Activated gamma-delta T cell (primary cell): ENCODE data around the gene MAPKAPK3.

Experiments used
- DNase-seq: peaks from one replicate; lab custom pipeline; 2025; lab: John Stamatoyannopoulos, UW
- total RNA-seq, 2 donors: gene quantifications; one replicate each; lab custom pipeline; 2026; lab: John Stamatoyannopoulos, UW

MAPKAPK3 gene
- total RNA-seq = 57.3 to 63.6 reads per million in 2 donors

- DNase-seq = peak; percentile 36
Measured at GRCh38 chr3:50617096-50617791, at the start of gene MAPKAPK3. TSS of gene MAPKAPK3 (plus strand) at chr3:50617151. CDS start at chr3:50617566, 415 bp downstream.

GRCh38 chr3:50567386-50568167, 49.4 kb upstream of the MAPKAPK3 start, which contains the start of gene C3orf18:
TSS of gene C3orf18 (minus strand) at chr3:50567747. CDS start at chr3:50565699, 2,048 bp downstream.
- DNase-seq = peak; percentile 92

- peak; percentile 71 for DNase-seq
Measured at GRCh38 chr3:50568947-50569749, 47.8 kb upstream of the MAPKAPK3 start, which contains the start of gene HEMK1. TSS of gene HEMK1 (plus strand) at chr3:50569522. CDS start at chr3:50571105, 1,583 bp downstream.

GRCh38 chr3:50570508-50571279, 46.3 kb upstream of the MAPKAPK3 start:
- DNase-seq = no peak

GRCh38 chr3:50571486-50571885, 45.5 kb upstream of the MAPKAPK3 start:
- DNase-seq = no peak

GRCh38 chr3:50572158-50572557, 44.8 kb upstream of the MAPKAPK3 start:
- DNase-seq = no peak

- no peak for DNase-seq
Measured at GRCh38 chr3:50572801-50573371, 44.1 kb upstream of the MAPKAPK3 start.

GRCh38 chr3:50573566-50574443, 43.1 kb upstream of the MAPKAPK3 start:
- DNase-seq = no peak

- DNase-seq = no peak
Measured at GRCh38 chr3:50574444-50574831, 42.5 kb upstream of the MAPKAPK3 start.

GRCh38 chr3:50575372-50575771, 41.6 kb upstream of the MAPKAPK3 start:
- no peak for DNase-seq

- DNase-seq = no peak
Measured at GRCh38 chr3:50577348-50577747, 39.6 kb upstream of the MAPKAPK3 start.

- no peak for DNase-seq
Measured at GRCh38 chr3:50580683-50581458, 36.1 kb upstream of the MAPKAPK3 start.

- no peak for DNase-seq
Measured at GRCh38 chr3:50581459-50581842, 35.5 kb upstream of the MAPKAPK3 start.

- DNase-seq = no peak
Measured at GRCh38 chr3:50582083-50582482, 34.9 kb upstream of the MAPKAPK3 start.

GRCh38 chr3:50583897-50584296, 33.1 kb upstream of the MAPKAPK3 start:
- no peak for DNase-seq

- DNase-seq = no peak
Measured at GRCh38 chr3:50584391-50584790, 32.6 kb upstream of the MAPKAPK3 start.

- DNase-seq = no peak
Measured at GRCh38 chr3:50585919-50586762, 30.8 kb upstream of the MAPKAPK3 start.

- no peak for DNase-seq
Measured at GRCh38 chr3:50586763-50587070, 30.2 kb upstream of the MAPKAPK3 start.
